Choroid plexus epithelial cell (primary cell): ENCODE data around the gene C3orf80.
"Not testable (repeated sequence)": the region's sequence is repeated elsewhere in the genome, so short reads cannot be mapped to it uniquely, and the experiment has no call there.

Source experiments
- DNase-seq: peaks from one replicate; pipeline ENCODE4 v3.0.0-alpha.2; 2010; ENCODE audit warnings: low read depth
- H3K4me3 ChIP-seq: 2 replicates; pipeline ENCODE4 v1.5.1; 2011; ENCODE audit warnings: low read depth, mild to moderate bottlenecking, control low read depth, low read length, moderate library complexity
- TF ChIP-seq, protein P1 (sequence below): conservative IDR thresholded peaks from 2 replicates; pipeline ENCODE4 v1.5.1; 2011; ENCODE audit warnings: low read depth, mild to moderate bottlenecking, control low read depth, inconsistent platforms, low read length, moderate library complexity

C3orf80 gene

GRCh38 chr3:160225176-160226025, at the start of gene C3orf80:
C3orf80 (plus strand) TSS chr3:160225422; CDS start chr3:160225636, 214 bp downstream.
- peak; percentile 27 for DNase-seq
- TF ChIP-seq, protein P1, sequence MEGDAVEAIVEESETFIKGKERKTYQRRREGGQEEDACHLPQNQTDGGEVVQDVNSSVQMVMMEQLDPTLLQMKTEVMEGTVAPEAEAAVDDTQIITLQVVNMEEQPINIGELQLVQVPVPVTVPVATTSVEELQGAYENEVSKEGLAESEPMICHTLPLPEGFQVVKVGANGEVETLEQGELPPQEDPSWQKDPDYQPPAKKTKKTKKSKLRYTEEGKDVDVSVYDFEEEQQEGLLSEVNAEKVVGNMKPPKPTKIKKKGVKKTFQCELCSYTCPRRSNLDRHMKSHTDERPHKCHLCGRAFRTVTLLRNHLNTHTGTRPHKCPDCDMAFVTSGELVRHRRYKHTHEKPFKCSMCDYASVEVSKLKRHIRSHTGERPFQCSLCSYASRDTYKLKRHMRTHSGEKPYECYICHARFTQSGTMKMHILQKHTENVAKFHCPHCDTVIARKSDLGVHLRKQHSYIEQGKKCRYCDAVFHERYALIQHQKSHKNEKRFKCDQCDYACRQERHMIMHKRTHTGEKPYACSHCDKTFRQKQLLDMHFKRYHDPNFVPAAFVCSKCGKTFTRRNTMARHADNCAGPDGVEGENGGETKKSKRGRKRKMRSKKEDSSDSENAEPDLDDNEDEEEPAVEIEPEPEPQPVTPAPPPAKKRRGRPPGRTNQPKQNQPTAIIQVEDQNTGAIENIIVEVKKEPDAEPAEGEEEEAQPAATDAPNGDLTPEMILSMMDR = no peak
- peak within 1 kb of the TSS; percentile 51 for H3K4me3 ChIP-seq

- DNase-seq = no peak
- H3K4me3 ChIP-seq = no peak overlapping the region
- TF ChIP-seq, protein P1 = no peak
Observed at GRCh38 chr3:160176923-160177322, 48.3 kb upstream of the C3orf80 start.

DNA sequence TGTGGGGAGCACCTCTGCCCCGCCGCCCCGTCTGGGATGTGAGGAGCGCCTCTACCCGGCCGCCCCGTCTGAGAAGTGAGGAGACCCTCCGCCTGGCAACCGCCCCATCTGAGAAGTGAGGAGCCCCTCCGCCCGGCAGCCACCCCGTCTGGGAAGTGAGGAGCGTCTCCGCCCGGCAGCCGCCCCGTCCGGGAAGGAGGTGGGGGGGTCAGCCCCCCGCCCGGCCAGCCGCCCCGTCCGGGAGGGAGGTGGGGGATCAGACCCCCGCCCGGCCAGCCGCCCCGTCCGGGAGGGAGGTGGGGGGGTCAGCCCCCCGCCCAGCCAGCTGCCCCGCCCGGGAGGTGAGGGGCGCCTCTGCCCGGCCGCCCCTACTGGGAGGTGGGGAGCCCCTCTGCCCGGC, 46.6 kb upstream of the C3orf80 start:
- not testable (repeated sequence) for H3K4me3 ChIP-seq, DNase-seq

- not testable (repeated sequence) for H3K4me3 ChIP-seq, DNase-seq
Observed at GRCh38 chr3:160179403-160179802, 45.8 kb upstream of the C3orf80 start.

GRCh38 chr3:160179906-160180305, 45.3 kb upstream of the C3orf80 start:
- H3K4me3 ChIP-seq = no peak overlapping the region

GRCh38 chr3:160180581-160181216, 44.5 kb upstream of the C3orf80 start:
- DNase-seq = peak; percentile 9
- TF ChIP-seq, protein P1 = no peak
- H3K4me3 ChIP-seq = no peak overlapping the region

More at GRCh38 chr3:160179906-160180305, 45.3 kb upstream of the C3orf80 start:
- TF ChIP-seq, protein P1 = no peak
- DNase-seq = no peak

GRCh38 chr3:160183345-160184076, 41.7 kb upstream of the C3orf80 start:
- no peak overlapping the region for H3K4me3 ChIP-seq
- DNase-seq = peak; percentile 32
- TF ChIP-seq, protein P1 = no peak
